ENCODE measurements around the gene CILP2. TPM values are rescaled to one million over a fixed set of nuclear protein-coding genes. Genes with fewer than 3 reads are reported as not detected.
A peak's percentile ranks its signal among the peaks of the same experiment; 100 is the strongest.

CILP2 gene
- total and polyA plus RNA-seq, 9 of the 15 experiments (the other 6 are each of a cell fraction or from before 2014, with no cell fraction given), result 0.04 to 0.35 (median 0.05) TPM; not detected in 2

DNA sequence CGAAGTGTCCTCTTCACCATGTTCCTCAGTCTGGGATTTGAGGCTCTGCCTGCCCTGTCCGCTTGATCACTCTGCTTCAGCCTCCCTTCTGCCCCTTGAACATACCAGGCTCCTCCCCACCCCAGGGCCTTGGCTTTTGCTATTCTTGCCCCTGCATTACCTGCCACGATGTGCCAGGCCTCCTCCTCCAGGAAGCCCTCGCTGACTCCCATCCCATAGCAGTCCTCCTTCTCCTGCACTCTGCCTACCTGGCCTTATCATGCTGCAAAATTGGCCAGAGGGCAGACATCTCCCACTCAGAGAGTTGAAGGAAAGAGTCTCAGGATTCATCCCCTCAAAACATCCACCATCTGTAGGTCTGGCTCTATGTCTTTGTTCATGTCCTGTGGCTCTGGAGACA is 7.2 kb upstream of the CILP2 start:
- H3K36me3 ChIP-seq (ENCODE audit: control insufficient read depth, insufficient read depth, low read length), result peaks cover 36% of the 10 kb centered on the region
- in situ Hi-C loops (cut with MboI), result loop anchor here (25.0 kb wide), 1 partner anchor 106 kb away; the partner anchor contains the start of genes GMIP and LPAR2
- no peaks in the 10 kb centered on the region for H3K9me3 ChIP-seq (replicated peaks; ENCODE audit: control insufficient read depth, insufficient read depth, low read depth, low read length)
- no peak for ATAC-seq
- no peak overlapping the region for H2AFZ ChIP-seq (ENCODE audit: low read depth, low read length)
- H3K27me3 ChIP-seq (ENCODE audit: control insufficient read depth in 2 of 2, insufficient read depth in 2 of 2, low read length in 2 of 2), result no peaks in the 10 kb centered on the region
- CTCF ChIA-PET (ENCODE audit: low intra/inter-chr PET ratio), result no interaction called here
- 82% methylated on average over 4 of the region's 4 CpGs for WGBS (ENCODE audit: insufficient coverage, low coverage, missing lambda C conversion rate)
- FAIRE-seq, result no peak
- TF ChIP-seq ELF2 (CRISPR knock-in tag; IDR thresholded peaks at IDR 0.05) (no peak), ZNF785 (CRISPR knock-in tag; IDR thresholded peaks at IDR 0.05) (no peak), BCOR (IDR thresholded peaks at IDR 0.05) (peak; percentile 33; the same call in 1 of the 2 replicates), NR1H2 (CRISPR knock-in tag; IDR thresholded peaks at IDR 0.05) (no peak), SUPT5H (IDR thresholded peaks at IDR 0.05) (0 out of 2 replicates have a peak, but pooled peaks have one; percentile 24), NEUROD1 (IDR thresholded peaks at IDR 0.05; ENCODE audit: borderline replicate concordance, low read depth, low read length, partially characterized antibody) (no peak), POLR2G (IDR thresholded peaks at IDR 0.05; ENCODE audit: low read depth, low read length) (peak; percentile 20; the same call in 1 of the 2 replicates), POLR2A (conservative IDR thresholded peaks at IDR 0.05) (peak; percentile 40; the same call in 1 of the 2 replicates), TBP (optimal IDR thresholded peaks at IDR 0.05; ENCODE audit: low read depth, low read length) (no peak), JUND (IDR thresholded peaks at IDR 0.05; ENCODE audit: borderline replicate concordance, low read depth, low read length) (no peak), JUND (tag; IDR thresholded peaks at IDR 0.05; ENCODE audit: borderline replicate concordance, low read depth, low read length) (no peak), ZFP36 (IDR thresholded peaks at IDR 0.05; ENCODE audit: low read depth, low read length, partially characterized antibody) (peak; percentile 94), ZNF436 (CRISPR knock-in tag; IDR thresholded peaks at IDR 0.05) (peak; percentile 62; the same call in 1 of the 2 replicates)
- TF ChIP-seq, protein P1, sequence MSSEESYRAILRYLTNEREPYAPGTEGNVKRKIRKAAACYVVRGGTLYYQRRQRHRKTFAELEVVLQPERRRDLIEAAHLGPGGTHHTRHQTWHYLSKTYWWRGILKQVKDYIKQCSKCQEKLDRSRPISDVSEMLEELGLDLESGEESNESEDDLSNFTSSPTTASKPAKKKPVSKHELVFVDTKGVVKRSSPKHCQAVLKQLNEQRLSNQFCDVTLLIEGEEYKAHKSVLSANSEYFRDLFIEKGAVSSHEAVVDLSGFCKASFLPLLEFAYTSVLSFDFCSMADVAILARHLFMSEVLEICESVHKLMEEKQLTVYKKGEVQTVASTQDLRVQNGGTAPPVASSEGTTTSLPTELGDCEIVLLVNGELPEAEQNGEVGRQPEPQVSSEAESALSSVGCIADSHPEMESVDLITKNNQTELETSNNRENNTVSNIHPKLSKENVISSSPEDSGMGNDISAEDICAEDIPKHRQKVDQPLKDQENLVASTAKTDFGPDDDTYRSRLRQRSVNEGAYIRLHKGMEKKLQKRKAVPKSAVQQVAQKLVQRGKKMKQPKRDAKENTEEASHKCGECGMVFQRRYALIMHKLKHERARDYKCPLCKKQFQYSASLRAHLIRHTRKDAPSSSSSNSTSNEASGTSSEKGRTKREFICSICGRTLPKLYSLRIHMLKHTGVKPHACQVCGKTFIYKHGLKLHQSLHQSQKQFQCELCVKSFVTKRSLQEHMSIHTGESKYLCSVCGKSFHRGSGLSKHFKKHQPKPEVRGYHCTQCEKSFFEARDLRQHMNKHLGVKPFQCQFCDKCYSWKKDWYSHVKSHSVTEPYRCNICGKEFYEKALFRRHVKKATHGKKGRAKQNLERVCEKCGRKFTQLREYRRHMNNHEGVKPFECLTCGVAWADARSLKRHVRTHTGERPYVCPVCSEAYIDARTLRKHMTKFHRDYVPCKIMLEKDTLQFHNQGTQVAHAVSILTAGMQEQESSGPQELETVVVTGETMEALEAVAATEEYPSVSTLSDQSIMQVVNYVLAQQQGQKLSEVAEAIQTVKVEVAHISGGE (CRISPR knock-in tag; IDR thresholded peaks at IDR 0.05), result no peak
- TF ChIP-seq, protein P2, sequence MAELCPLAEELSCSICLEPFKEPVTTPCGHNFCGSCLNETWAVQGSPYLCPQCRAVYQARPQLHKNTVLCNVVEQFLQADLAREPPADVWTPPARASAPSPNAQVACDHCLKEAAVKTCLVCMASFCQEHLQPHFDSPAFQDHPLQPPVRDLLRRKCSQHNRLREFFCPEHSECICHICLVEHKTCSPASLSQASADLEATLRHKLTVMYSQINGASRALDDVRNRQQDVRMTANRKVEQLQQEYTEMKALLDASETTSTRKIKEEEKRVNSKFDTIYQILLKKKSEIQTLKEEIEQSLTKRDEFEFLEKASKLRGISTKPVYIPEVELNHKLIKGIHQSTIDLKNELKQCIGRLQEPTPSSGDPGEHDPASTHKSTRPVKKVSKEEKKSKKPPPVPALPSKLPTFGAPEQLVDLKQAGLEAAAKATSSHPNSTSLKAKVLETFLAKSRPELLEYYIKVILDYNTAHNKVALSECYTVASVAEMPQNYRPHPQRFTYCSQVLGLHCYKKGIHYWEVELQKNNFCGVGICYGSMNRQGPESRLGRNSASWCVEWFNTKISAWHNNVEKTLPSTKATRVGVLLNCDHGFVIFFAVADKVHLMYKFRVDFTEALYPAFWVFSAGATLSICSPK (IDR thresholded peaks at IDR 0.05; ENCODE audit: borderline replicate concordance), result no peak
- TF ChIP-seq, protein P3, sequence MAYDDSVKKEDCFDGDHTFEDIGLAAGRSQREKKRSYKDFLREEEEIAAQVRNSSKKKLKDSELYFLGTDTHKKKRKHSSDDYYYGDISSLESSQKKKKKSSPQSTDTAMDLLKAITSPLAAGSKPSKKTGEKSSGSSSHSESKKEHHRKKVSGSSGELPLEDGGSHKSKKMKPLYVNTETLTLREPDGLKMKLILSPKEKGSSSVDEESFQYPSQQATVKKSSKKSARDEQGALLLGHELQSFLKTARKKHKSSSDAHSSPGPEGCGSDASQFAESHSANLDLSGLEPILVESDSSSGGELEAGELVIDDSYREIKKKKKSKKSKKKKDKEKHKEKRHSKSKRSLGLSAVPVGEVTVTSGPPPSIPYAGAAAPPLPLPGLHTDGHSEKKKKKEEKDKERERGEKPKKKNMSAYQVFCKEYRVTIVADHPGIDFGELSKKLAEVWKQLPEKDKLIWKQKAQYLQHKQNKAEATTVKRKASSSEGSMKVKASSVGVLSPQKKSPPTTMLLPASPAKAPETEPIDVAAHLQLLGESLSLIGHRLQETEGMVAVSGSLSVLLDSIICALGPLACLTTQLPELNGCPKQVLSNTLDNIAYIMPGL (CRISPR knock-in tag; IDR thresholded peaks at IDR 0.05), result no peak
- no peak overlapping the region for H3K4me2 ChIP-seq (ENCODE audit: insufficient read depth, low read length)
- no TSS peak for BruUV-seq (replicated peaks)
- intact Hi-C loops (cut with micrococcal nuclease), result no loop called here
- H3K9me1 ChIP-seq (ENCODE audit: control insufficient read depth, insufficient read depth, low read length), result peaks cover 3% of the 10 kb centered on the region
- no peak overlapping the region for H3K9ac ChIP-seq (ENCODE audit: insufficient read depth in 1 of 2, low read depth in 2 of 2, low read length in 2 of 2)
- 0 out of 2 replicates have a peak, but pooled peaks cover 10% of the 10 kb centered on the region for H4K20me1 ChIP-seq (replicated peaks; ENCODE audit: control insufficient read depth, insufficient read depth, low read length)
- H3K27ac ChIP-seq (ENCODE audit: extremely low read depth, low read depth, low read length), result no peak overlapping the region
- H3K4me3 ChIP-seq, result no peak overlapping the region
- peaks cover 5 to 36% of the 10 kb centered on the region in 2 experiments for H3K4me1 ChIP-seq (replicated peaks in 1 of 2; ENCODE audit: control insufficient read depth in 2 of 2, insufficient read depth in 2 of 2, low read length in 2 of 2)
- peaks cover 3% of the 10 kb centered on the region; the same call in 1 of the 3 replicates for H3K79me2 ChIP-seq (ENCODE audit: control insufficient read depth, insufficient read depth, low read length)
- POLR2A ChIA-PET, result interaction anchor here (0.6 to 1.0 kb wide), 2 partner anchors 138 to 355 kb away, joined by 3 to 5 read pairs; partner anchors contain the start of gene ZNF101
- DNase-seq (ENCODE audit: extremely low read depth in 1 of 4, low spot score in 3 of 4), result no peak

All from K562 (cell line).